A549 (cell line): Measurements from ENCODE around the gene CD2AP.

Experiments
- BCL3 ChIP-seq: fragments of >200 bp; sonication (Bioruptor Twin); formaldehyde crosslinking; IDR thresholded peaks from 3 replicates; pipeline ENCODE4 v1.6.1; 2016
- CHD2 ChIP-seq: fragments of 150-350 bp; IDR thresholded peaks from 2 replicates; pipeline ENCODE4 v1.6.1; 2014; ENCODE audit warnings: low read length; ENCODE audit not compliant: partially characterized antibody
- CTCF ChIP-seq: fragments of >200 bp; sonication (Bioruptor Twin); formaldehyde crosslinking; IDR thresholded peaks from 3 replicates; pipeline ENCODE4 v1.5.1; 2016
- E2F6 ChIP-seq: IDR thresholded peaks from 2 replicates; pipeline ENCODE4 v1.6.1; 2012; ENCODE audit warnings: low read depth, borderline replicate concordance
- EP300 ChIP-seq, 2 experiments: fragments of >200 bp; sonication (Bioruptor Twin); formaldehyde crosslinking; IDR thresholded peaks; 2 replicates in 1 of 2; 3 replicates in 1 of 2; pipeline ENCODE4 v1.6.1; 2016 to 2017
- MAX ChIP-seq: IDR thresholded peaks from 2 replicates; pipeline ENCODE4 v1.6.1; 2012
- POLR2A ChIP-seq: IDR thresholded peaks from 2 replicates; pipeline ENCODE4 v1.6.1; 2012; ENCODE audit warnings: mild to moderate bottlenecking, low read length
- REST ChIP-seq: fragments of 200-600 bp; sonication (generic); IDR thresholded peaks from 2 replicates; pipeline ENCODE4 v1.6.1; 2016; ENCODE audit warnings: antibody characterized with exemption, mild to moderate bottlenecking, moderate library complexity
- RFX5 ChIP-seq: fragments of 450-650 bp; IDR thresholded peaks from 2 replicates; pipeline ENCODE4 v1.7.1; 2014; ENCODE audit warnings: antibody characterized with exemption, mild to moderate bottlenecking, moderate library complexity
- TF ChIP-seq, protein P1 (sequence below): fragments of 150-350 bp; IDR thresholded peaks from 2 replicates; pipeline ENCODE4 v1.6.1; 2014; ENCODE audit warnings: low read depth, mild to moderate bottlenecking, low read length
- TF ChIP-seq, protein P2 (sequence below): IDR thresholded peaks from 2 replicates; pipeline ENCODE4 v1.6.1; 2012
- TF ChIP-seq, protein P3 (sequence below): fragments of >200 bp; sonication (Bioruptor Twin); formaldehyde crosslinking; IDR thresholded peaks from 2 replicates; pipeline ENCODE4 v1.6.1; 2016

DNA sequence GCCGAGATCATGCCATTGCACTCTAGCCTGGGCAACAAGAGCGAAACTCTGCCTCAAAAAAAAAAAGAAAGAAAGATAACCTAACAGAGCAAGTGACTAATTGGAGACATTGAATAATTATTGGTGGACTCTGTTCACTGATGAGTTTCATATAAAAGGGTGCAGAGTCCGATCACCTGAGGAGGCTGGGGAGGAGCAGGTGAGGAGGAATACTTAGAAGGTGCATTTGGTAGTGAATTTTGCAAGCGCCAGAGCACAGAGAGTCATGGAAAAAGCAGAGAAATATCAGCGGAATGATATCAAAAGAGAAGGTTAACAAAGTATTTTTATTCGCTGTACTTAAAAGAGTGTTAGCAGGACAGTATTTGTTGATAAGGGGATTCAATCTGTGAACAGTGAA is 44.4 kb downstream of the CD2AP start:
- no peak for TF ChIP-seq CTCF
- TF ChIP-seq RFX5, result no peak
- TF ChIP-seq EP300 (IDR thresholded peaks at IDR 0.05), result no peak
- TF ChIP-seq, protein P1, sequence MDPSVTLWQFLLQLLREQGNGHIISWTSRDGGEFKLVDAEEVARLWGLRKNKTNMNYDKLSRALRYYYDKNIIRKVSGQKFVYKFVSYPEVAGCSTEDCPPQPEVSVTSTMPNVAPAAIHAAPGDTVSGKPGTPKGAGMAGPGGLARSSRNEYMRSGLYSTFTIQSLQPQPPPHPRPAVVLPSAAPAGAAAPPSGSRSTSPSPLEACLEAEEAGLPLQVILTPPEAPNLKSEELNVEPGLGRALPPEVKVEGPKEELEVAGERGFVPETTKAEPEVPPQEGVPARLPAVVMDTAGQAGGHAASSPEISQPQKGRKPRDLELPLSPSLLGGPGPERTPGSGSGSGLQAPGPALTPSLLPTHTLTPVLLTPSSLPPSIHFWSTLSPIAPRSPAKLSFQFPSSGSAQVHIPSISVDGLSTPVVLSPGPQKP, result no peak
- TF ChIP-seq E2F6, result no peak
- no peak for TF ChIP-seq CHD2
- no peak for TF ChIP-seq POLR2A
- TF ChIP-seq, protein P2, sequence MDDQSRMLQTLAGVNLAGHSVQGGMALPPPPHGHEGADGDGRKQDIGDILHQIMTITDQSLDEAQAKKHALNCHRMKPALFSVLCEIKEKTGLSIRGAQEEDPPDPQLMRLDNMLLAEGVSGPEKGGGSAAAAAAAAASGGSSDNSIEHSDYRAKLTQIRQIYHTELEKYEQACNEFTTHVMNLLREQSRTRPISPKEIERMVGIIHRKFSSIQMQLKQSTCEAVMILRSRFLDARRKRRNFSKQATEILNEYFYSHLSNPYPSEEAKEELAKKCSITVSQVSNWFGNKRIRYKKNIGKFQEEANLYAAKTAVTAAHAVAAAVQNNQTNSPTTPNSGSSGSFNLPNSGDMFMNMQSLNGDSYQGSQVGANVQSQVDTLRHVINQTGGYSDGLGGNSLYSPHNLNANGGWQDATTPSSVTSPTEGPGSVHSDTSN, result no peak
- TF ChIP-seq MAX, result no peak
- TF ChIP-seq, protein P3, sequence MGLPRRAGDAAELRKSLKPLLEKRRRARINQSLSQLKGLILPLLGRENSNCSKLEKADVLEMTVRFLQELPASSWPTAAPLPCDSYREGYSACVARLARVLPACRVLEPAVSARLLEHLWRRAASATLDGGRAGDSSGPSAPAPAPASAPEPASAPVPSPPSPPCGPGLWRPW, result no peak
- no peak for TF ChIP-seq REST
- TF ChIP-seq BCL3, result no peak
